SK-N-MC (cell line): ENCODE measurements around the gene AGPAT2.

Experiments
- EZH2 ChIP-seq: fragments of 200-600 bp; sonication (generic); IDR thresholded peaks from one replicate; pipeline ENCODE4 v1.6.1; 2017; ENCODE audit warnings: antibody characterized with exemption
- FOXP2 ChIP-seq: optimal IDR thresholded peaks from 2 replicates; pipeline ENCODE3; 2011; ENCODE audit warnings: mild to moderate bottlenecking, moderate library complexity; ENCODE audit not compliant: insufficient read depth; ENCODE audit errors: extremely low read length, control extremely low read depth
- POLR2AphosphoS5 ChIP-seq: IDR thresholded peaks from 2 replicates; pipeline ENCODE4 v1.6.1; 2012; ENCODE audit warnings: mild to moderate bottlenecking, low read depth, low read length, borderline replicate concordance

DNA sequence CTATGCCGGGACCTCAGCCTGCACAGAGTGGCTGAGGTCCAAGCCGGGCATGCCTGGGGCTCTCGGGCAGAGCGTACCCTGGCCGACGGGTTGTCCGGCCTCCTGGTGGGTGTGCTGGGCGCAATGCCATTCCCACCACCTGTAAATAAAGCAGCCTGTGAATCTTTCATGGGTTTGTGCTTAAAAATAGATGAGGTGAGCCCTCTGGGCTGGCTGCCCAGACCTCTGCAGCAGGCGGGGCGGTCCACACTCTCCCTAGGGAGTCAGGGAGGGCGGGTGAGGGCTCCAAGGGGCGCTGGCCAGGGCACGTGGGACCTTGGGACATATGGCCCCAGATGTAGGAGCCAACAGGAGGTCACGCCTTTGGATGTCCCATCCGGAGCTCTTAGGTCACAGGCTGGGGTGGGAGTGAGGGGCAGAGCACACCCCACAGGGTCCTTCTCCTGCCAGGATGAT, 3.6 kb upstream of the AGPAT2 start:
- no peak for TF ChIP-seq EZH2
- TF ChIP-seq POLR2AphosphoS5 = no peak
- no peak for TF ChIP-seq FOXP2
